ENCODE measurements around the gene IPO4.

The IPO4 gene

GRCh38 chr14:24172871-24173281 lies 15.7 kb downstream of the IPO4 start:
- no peak for DNase-seq (ENCODE audit: low spot score)

- no peak for DNase-seq (ENCODE audit: low spot score)
Observed at GRCh38 chr14:24172261-24172860, 16.3 kb downstream of the IPO4 start.

- peak; percentile 16 for DNase-seq (ENCODE audit: low spot score)
Observed at GRCh38 chr14:24171422-24172260, 17.0 kb downstream of the IPO4 start, which contains the start of gene REC8. REC8 (plus strand) TSS chr14:24172080; CDS start chr14:24172553, 473 bp downstream.

- DNase-seq (ENCODE audit: low spot score), result no peak
Observed at GRCh38 chr14:24167469-24168114, 21.0 kb downstream of the IPO4 start.

GRCh38 chr14:24165785-24166184 lies 22.8 kb downstream of the IPO4 start:
- DNase-seq (ENCODE audit: low spot score), result no peak

GRCh38 chr14:24164518-24164991 lies 24.1 kb downstream of the IPO4 start:
- no peak for DNase-seq (ENCODE audit: low spot score)

GRCh38 chr14:24162093-24162492 lies 26.5 kb downstream of the IPO4 start:
- DNase-seq (ENCODE audit: low spot score), result peak; percentile 47

GRCh38 chr14:24160850-24161804 lies 27.5 kb downstream of the IPO4 start, which contains the start of gene IRF9:
IRF9 (plus strand) TSS chr14:24161265; CDS start chr14:24162145, 880 bp downstream.
- peak; percentile 95 for DNase-seq (ENCODE audit: low spot score)

- no peak for DNase-seq (ENCODE audit: low spot score)
Observed at GRCh38 chr14:24160499-24160849, 28.1 kb downstream of the IPO4 start.

- no peak for DNase-seq (ENCODE audit: low spot score)
Observed at GRCh38 chr14:24159777-24160498, 28.7 kb downstream of the IPO4 start.

- no peak for DNase-seq (ENCODE audit: low spot score)
Observed at GRCh38 chr14:24157331-24157730, 31.3 kb downstream of the IPO4 start.

- no peak for DNase-seq (ENCODE audit: low spot score)
Observed at GRCh38 chr14:24156840-24157239, 31.8 kb downstream of the IPO4 start.

GRCh38 chr14:24155100-24155499 lies 33.5 kb downstream of the IPO4 start:
- no peak for DNase-seq (ENCODE audit: low spot score)

- DNase-seq (ENCODE audit: low spot score), result no peak
Observed at GRCh38 chr14:24151404-24152080, 37.1 kb downstream of the IPO4 start.

- no peak for DNase-seq (ENCODE audit: low spot score)
Observed at GRCh38 chr14:24150993-24151392, 37.6 kb downstream of the IPO4 start.

GRCh38 chr14:24150567-24150966 lies 38.0 kb downstream of the IPO4 start:
- DNase-seq (ENCODE audit: low spot score), result no peak

- no peak for DNase-seq (ENCODE audit: low spot score)
Observed at GRCh38 chr14:24150061-24150460, 38.6 kb downstream of the IPO4 start.

GRCh38 chr14:24149302-24149969 lies 39.2 kb downstream of the IPO4 start:
- DNase-seq (ENCODE audit: low spot score), result no peak

- DNase-seq (ENCODE audit: low spot score), result no peak
Observed at GRCh38 chr14:24147761-24148428, 40.7 kb downstream of the IPO4 start.
